Small intestine (tissue), 7 donors: ENCODE results near the gene MRM2. TPM values are rescaled to one million over a fixed set of nuclear protein-coding genes. Genes with fewer than 3 reads are reported as not detected.

Experiments used
- DNase-seq, 2 donors: peaks; one replicate each; pipeline versions ENCODE4 v3.0.0 to v3.0.0-alpha.2; 2013
- FAIRE-seq: peaks from 2 replicates; lab custom pipeline; 2012; peaks lifted over from hg19 to GRCh38; lab: Jason Lieb, UNC
- H3K27ac ChIP-seq, 3 donors: one replicate each; pipeline ENCODE4 v1.5.1; 2013; ENCODE audit warnings: low read length in 2 of 3, mild to moderate bottlenecking in 2 of 3, control low read depth in 1 of 3, inconsistent platforms in 1 of 3, low read depth in 1 of 3, moderate library complexity in 1 of 3
- H3K27me3 ChIP-seq, 3 donors: one replicate each; pipeline ENCODE4 v1.6.1; 2013; ENCODE audit warnings: low read length in 3 of 3, inconsistent platforms in 1 of 3; ENCODE audit not compliant: control insufficient read depth in 3 of 3, insufficient read depth in 3 of 3
- H3K36me3 ChIP-seq, 3 donors: one replicate each; pipeline ENCODE4 v1.6.1; 2013; ENCODE audit warnings: low read length in 3 of 3, inconsistent platforms in 1 of 3, low read depth in 1 of 3, mild to moderate bottlenecking in 1 of 3, moderate library complexity in 1 of 3; ENCODE audit not compliant: control insufficient read depth in 3 of 3, insufficient read depth in 2 of 3
- H3K4me1 ChIP-seq, 3 donors: one replicate each; pipeline ENCODE4 v1.6.1; 2013; ENCODE audit warnings: low read length in 2 of 3, inconsistent platforms in 1 of 3, low read depth in 1 of 3, mild to moderate bottlenecking in 1 of 3, moderate library complexity in 1 of 3; ENCODE audit not compliant: control insufficient read depth in 3 of 3, insufficient read depth in 2 of 3
- H3K4me3 ChIP-seq, 3 donors: one replicate each; pipeline ENCODE4 v1.5.1; 2013; ENCODE audit warnings: low read length in 3 of 3, control low read depth in 1 of 3, inconsistent platforms in 1 of 3, low read depth in 1 of 3, mild to moderate bottlenecking in 1 of 3, moderate library complexity in 1 of 3
- H3K9me3 ChIP-seq, 2 donors: one replicate each; pipeline ENCODE4 v1.6.1; 2013; ENCODE audit warnings: low read depth in 1 of 2, low read length in 1 of 2; ENCODE audit not compliant: control insufficient read depth in 2 of 2, insufficient read depth in 1 of 2
- WGBS, 3 donors: extraction: QIAGEN DNeasy Blood & Tissue Kit; methylation state at CpG; one replicate each; pipeline ENCODE4 v1.1.7; 2013; 5-methylcytosine and 5-hydroxymethylcytosine counted together
- polyA plus RNA-seq, 4 donors: library from polyadenylated mRNA; stranded (reverse) in 3 of 4; unstranded in 1 of 4; fragments of 200-250 nt in 3 of 4; fragments of 120-200 nt in 1 of 4; gene quantifications; one replicate each; pipeline versions ENCODE4 v1.2.1 to v1.2.3, GENCODE V29; 2013
- donor health status: healthy with polysubstance abuse.
- donor health status: control.
- donor health status: control.
- donor health status: Bipolar disorder and iron deficiency.
- donor health status: healthy.

The MRM2 gene
- polyA plus RNA-seq, 4 donors, result 13.5 to 27.8 (median 20.4) TPM

DNA sequence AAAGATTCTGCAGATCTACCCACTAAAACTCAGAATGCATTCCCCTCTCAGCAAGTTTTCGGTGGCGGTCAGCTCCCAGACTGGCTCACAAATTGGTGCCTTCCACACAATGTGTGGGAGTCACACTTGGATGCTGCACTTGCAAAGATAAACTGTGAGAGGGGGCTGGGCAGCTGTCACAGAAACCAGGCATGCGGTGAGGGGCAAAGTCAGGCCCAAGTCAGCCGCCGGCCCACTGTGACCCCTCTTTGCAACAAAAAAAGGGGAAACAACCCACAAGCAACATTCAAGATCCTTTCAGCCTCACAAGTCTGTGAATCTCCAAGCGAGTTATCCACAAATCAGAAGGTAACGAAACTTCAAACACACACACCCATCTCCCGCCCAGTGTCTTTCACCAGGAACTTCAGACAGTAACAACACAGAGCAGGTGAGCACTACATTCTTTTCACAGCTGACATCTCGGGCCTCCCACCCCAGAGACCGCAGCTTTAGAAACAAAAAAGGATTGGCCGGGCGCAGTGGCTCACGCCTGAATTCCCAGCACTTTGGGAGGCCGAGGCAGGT lies 40.3 kb upstream of the MRM2 start:
- DNase-seq (peak; percentile 7 to 35), FAIRE-seq (no peak)

GRCh38 chr7:2281541-2281940 lies 39.5 kb upstream of the MRM2 start:
- H3K27ac ChIP-seq, result peak overlapping the region in 1 of 3 donors; percentile 69
- H3K27me3 ChIP-seq, result no peaks in the 10 kb centered on the region
- peaks cover 0 to 30% (median 4%) of the 10 kb centered on the region in 3 donors for H3K4me1 ChIP-seq
- no peak for FAIRE-seq
- no peaks in the 10 kb centered on the region for H3K9me3 ChIP-seq
- 34 to 49% (median 39%) methylated on average over 8 to 9 of the region's 9 CpGs for WGBS, 3 donors
- H3K36me3 ChIP-seq, result peaks cover 0 to 28% (median 4%) of the 10 kb centered on the region in 3 donors
- DNase-seq, result peak in 1 of 2 donors; percentile 34
- no peak overlapping the region for H3K4me3 ChIP-seq

More for the DNA sequence above, 40.3 kb upstream of the MRM2 start:
- Histone ChIP-seq H3K4me1 (peaks cover 0 to 30% (median 4%) of the 10 kb centered on the region in 3 donors), H3K27ac (peak overlapping the region in 1 of 3 donors; percentile 69), H3K9me3 (no peaks in the 10 kb centered on the region), H3K4me3 (no peak overlapping the region), H3K36me3 (peaks cover 0 to 20% (median 0%) of the 10 kb centered on the region in 3 donors), H3K27me3 (no peaks in the 10 kb centered on the region)
- WGBS, 3 donors, result 66 to 80% (median 74%) methylated on average over 14 of the region's 14 CpGs

DNA sequence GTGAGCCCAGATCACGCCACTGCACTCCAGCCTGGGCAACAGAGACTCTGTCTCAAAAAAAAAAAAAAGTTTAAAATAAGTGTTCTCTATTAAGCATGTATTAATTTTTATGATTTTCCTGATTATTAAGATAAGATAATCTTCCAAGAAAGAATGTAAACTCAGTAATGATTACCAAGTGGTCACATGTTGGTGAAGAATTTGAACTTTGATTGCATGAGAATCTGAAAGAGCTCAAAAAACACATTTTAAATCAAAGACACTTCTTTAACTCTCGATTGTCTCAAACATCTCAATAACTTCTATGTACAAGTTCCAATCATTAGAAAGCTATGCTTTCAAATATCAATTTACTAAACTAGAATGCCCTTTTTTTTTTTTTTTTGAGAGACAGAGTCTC lies 38.4 kb upstream of the MRM2 start:
- peak; percentile 15 for FAIRE-seq
- H3K27ac ChIP-seq, result peak overlapping the region in 1 of 3 donors; percentile 71

DNA sequence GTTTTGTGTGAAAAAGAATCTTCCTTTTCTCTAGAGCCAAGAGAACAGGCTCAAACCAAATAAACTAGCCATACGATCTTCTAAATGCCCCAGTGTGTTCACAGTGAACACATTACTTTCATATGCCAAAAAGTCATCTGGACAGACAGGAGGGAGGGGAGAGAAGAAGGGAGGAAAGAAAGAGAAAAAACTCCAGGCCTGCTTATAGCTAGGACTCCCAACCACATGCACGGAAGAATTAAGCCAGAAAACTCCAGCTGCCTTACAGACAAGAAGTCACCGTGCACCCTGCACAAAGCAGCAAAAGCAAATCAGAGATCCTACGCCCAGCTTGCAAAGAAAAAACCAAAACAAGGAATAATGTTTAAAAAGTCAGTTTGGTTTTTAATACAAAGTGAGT lies 37.9 kb upstream of the MRM2 start:
- Histone ChIP-seq H3K4me1 (peaks cover 0 to 30% (median 4%) of the 10 kb centered on the region in 3 donors), H3K27ac (peak overlapping the region in 1 of 3 donors; percentile 71), H3K27me3 (no peaks in the 10 kb centered on the region), H3K4me3 (no peak overlapping the region), H3K9me3 (no peaks in the 10 kb centered on the region), H3K36me3 (peaks cover 0 to 42% (median 4%) of the 10 kb centered on the region in 3 donors)
- WGBS, 3 donors, result 15 to 39% (median 24%) methylated on average over 4 of the region's 4 CpGs
- peak; percentile 13 to 38 for DNase-seq
- FAIRE-seq, result no peak

More for the DNA sequence above, 38.4 kb upstream of the MRM2 start:
- Histone ChIP-seq H3K27me3 (no peaks in the 10 kb centered on the region), H3K4me3 (no peak overlapping the region), H3K36me3 (peaks cover 0 to 37% (median 4%) of the 10 kb centered on the region in 3 donors), H3K4me1 (peaks cover 0 to 30% (median 4%) of the 10 kb centered on the region in 3 donors), H3K9me3 (no peaks in the 10 kb centered on the region)
- DNase-seq, result peak; percentile 72 to 75
- WGBS, 3 donors, result 13 to 50% (median 30%) methylated on average over 2 of the region's 2 CpGs

DNA sequence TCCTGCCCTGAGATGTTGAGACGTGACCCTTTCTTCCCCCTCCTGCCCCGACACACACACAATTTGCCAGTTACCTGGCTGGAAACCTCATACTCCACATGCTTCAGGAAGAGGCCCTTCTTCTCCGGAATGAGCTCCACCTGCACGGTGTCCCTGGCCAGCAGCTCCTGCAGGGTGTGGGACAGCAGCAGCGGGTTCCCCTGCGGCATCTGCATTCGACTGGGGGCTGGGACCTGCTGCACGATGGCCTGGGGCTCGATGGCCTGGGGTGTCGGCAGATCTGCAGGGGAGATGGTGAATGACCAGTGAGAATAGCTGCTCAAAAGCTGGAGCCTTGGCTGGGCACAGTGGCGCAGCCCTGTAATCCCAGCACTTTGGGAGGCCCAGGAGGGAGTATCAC lies 36.0 kb upstream of the MRM2 start:
- Histone ChIP-seq H3K27ac (no peak overlapping the region), H3K4me3 (no peak overlapping the region), H3K9me3 (no peaks in the 10 kb centered on the region), H3K36me3 (peaks cover 0 to 52% (median 4%) of the 10 kb centered on the region in 3 donors), H3K27me3 (no peaks in the 10 kb centered on the region), H3K4me1 (peaks cover 0 to 30% (median 4%) of the 10 kb centered on the region in 3 donors)
- DNase-seq (no peak), FAIRE-seq (no peak)
- 94 to 96% (median 94%) methylated on average over 11 of the region's 11 CpGs for WGBS, 3 donors

- H3K27me3 ChIP-seq, result no peaks in the 10 kb centered on the region
- no peak overlapping the region for H3K4me3 ChIP-seq
- DNase-seq, result no peak
- no peak for FAIRE-seq
- H3K27ac ChIP-seq, result no peak overlapping the region
- no peaks in the 10 kb centered on the region for H3K9me3 ChIP-seq
- WGBS, 3 donors, result 93 to 95% (median 93%) methylated on average over 18 of the region's 18 CpGs
- H3K4me1 ChIP-seq, result peaks cover 0 to 19% (median 0%) of the 10 kb centered on the region in 3 donors
- peaks cover 0 to 69% (median 4%) of the 10 kb centered on the region in 3 donors for H3K36me3 ChIP-seq
These were observed 34.1 kb upstream of the MRM2 start for GRCh38 chr7:2276107-2276506.

DNA sequence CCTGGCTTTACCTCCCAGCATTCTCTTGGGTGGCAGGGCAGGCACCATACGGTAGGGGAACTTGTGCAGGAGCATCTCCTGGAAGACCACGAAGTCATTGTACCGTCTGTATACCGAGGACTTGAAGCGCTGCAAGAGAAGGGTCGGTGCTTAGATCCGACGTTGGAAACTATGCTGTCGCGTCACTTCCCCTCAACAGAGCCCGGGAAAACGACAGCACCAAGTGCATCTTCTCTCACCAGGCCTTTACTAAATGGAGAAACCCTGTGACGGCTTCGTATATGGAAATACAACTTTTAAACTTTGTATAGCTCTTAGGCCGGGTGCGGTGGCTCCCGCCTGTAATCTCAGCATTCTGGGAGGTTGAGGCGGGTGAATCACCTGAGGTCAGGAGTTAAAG lies 33.1 kb upstream of the MRM2 start:
- DNase-seq (no peak), FAIRE-seq (no peak)
- H3K4me1 ChIP-seq, result peaks cover 0 to 20% (median 0%) of the 10 kb centered on the region in 3 donors
- WGBS, 3 donors, result 91 to 92% (median 91%) methylated on average over 18 of the region's 18 CpGs
- H3K27ac ChIP-seq, result no peak overlapping the region
- H3K9me3 ChIP-seq, result no peaks in the 10 kb centered on the region
- H3K36me3 ChIP-seq, result peaks cover 0 to 79% (median 4%) of the 10 kb centered on the region in 3 donors
- no peaks in the 10 kb centered on the region for H3K27me3 ChIP-seq
- no peak overlapping the region for H3K4me3 ChIP-seq

GRCh38 chr7:2274666-2275065 lies 32.7 kb upstream of the MRM2 start:
- no peaks in the 10 kb centered on the region for H3K9me3 ChIP-seq
- no peaks in the 10 kb centered on the region for H3K27me3 ChIP-seq
- WGBS, 3 donors, result 83 to 97% (median 90%) methylated on average over 7 of the region's 7 CpGs
- H3K27ac ChIP-seq, result no peak overlapping the region
- FAIRE-seq, result no peak
- peaks cover 0 to 20% (median 0%) of the 10 kb centered on the region in 3 donors for H3K4me1 ChIP-seq
- H3K36me3 ChIP-seq, result peaks cover 0 to 84% (median 4%) of the 10 kb centered on the region in 3 donors
- no peak for DNase-seq
- H3K4me3 ChIP-seq, result no peak overlapping the region
